Measurements from ENCODE around the gene DIABLO. TPM values are rescaled to one million over a fixed set of nuclear protein-coding genes. Genes with fewer than 3 reads are reported as not detected.

Gene DIABLO
- total and polyA plus RNA-seq, 9 of the 15 experiments (the other 6 are each of a cell fraction or from before 2014, with no cell fraction given) = 37.3 to 101 (median 80.1) TPM

- peak; percentile 68 for TF ChIP-seq USF2 (CRISPR knock-in tag; IDR thresholded peaks at IDR 0.05)
- TF ChIP-seq, protein P1, sequence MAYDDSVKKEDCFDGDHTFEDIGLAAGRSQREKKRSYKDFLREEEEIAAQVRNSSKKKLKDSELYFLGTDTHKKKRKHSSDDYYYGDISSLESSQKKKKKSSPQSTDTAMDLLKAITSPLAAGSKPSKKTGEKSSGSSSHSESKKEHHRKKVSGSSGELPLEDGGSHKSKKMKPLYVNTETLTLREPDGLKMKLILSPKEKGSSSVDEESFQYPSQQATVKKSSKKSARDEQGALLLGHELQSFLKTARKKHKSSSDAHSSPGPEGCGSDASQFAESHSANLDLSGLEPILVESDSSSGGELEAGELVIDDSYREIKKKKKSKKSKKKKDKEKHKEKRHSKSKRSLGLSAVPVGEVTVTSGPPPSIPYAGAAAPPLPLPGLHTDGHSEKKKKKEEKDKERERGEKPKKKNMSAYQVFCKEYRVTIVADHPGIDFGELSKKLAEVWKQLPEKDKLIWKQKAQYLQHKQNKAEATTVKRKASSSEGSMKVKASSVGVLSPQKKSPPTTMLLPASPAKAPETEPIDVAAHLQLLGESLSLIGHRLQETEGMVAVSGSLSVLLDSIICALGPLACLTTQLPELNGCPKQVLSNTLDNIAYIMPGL (CRISPR knock-in tag; IDR thresholded peaks at IDR 0.05) = peak; percentile 94
- no peak for TF ChIP-seq ZNF589 (CRISPR knock-in tag; IDR thresholded peaks at IDR 0.05; ENCODE audit: low read depth)
- TF ChIP-seq LCOR (CRISPR knock-in tag; IDR thresholded peaks at IDR 0.05) = peak; percentile 95
- TF ChIP-seq MNT (conservative IDR thresholded peaks at IDR 0.05) = peak; percentile 88 to 92
- peak; percentile 64; the same call in 1 of the 2 replicates for TF ChIP-seq KDM2B (CRISPR knock-in tag; IDR thresholded peaks at IDR 0.05)
- 0 out of 2 replicates have a peak, but pooled peaks have one; percentile 57 for TF ChIP-seq ZNF175 (CRISPR knock-in tag; IDR thresholded peaks at IDR 0.05; ENCODE audit: low read depth)
- TF ChIP-seq NR4A1 (CRISPR knock-in tag; IDR thresholded peaks at IDR 0.05) = peak; percentile 89
- TF ChIP-seq NR4A1 (tag; IDR thresholded peaks at IDR 0.05) = no peak
- TF ChIP-seq, protein P2, sequence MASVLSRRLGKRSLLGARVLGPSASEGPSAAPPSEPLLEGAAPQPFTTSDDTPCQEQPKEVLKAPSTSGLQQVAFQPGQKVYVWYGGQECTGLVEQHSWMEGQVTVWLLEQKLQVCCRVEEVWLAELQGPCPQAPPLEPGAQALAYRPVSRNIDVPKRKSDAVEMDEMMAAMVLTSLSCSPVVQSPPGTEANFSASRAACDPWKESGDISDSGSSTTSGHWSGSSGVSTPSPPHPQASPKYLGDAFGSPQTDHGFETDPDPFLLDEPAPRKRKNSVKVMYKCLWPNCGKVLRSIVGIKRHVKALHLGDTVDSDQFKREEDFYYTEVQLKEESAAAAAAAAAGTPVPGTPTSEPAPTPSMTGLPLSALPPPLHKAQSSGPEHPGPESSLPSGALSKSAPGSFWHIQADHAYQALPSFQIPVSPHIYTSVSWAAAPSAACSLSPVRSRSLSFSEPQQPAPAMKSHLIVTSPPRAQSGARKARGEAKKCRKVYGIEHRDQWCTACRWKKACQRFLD (CRISPR knock-in tag; IDR thresholded peaks at IDR 0.05) = no peak
- TF ChIP-seq MAZ (CRISPR knock-in tag; conservative IDR thresholded peaks at IDR 0.05 in 1 of 2, IDR thresholded peaks at IDR 0.05 in 1 of 2) = peak in 1 of 2 experiments; percentile 73; a peak in 2 of 4 replicates
- TF ChIP-seq, protein P3, sequence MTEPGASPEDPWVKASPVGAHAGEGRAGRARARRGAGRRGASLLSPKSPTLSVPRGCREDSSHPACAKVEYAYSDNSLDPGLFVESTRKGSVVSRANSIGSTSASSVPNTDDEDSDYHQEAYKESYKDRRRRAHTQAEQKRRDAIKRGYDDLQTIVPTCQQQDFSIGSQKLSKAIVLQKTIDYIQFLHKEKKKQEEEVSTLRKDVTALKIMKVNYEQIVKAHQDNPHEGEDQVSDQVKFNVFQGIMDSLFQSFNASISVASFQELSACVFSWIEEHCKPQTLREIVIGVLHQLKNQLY (CRISPR knock-in tag; conservative IDR thresholded peaks at IDR 0.05) = peak in 1 of 2 experiments; percentile 95; a peak in 2 of 4 replicates
- peak; percentile 88 for TF ChIP-seq SAP30 (IDR thresholded peaks at IDR 0.05; ENCODE audit: borderline replicate concordance, insufficient read depth, low read depth, low read length, poor library complexity, severe bottlenecking)
- TF ChIP-seq ZNF431 (CRISPR knock-in tag; IDR thresholded peaks at IDR 0.05) = peak; percentile 90
- TF ChIP-seq NONO (IDR thresholded peaks at IDR 0.05; ENCODE audit: low read depth in 2 of 2, low read length in 1 of 2) = peak in 1 of 2 experiments; percentile 56; a peak in 1 of 4 replicates
- peak; percentile 50; the same call in 1 of the 2 replicates for TF ChIP-seq TEAD4 (IDR thresholded peaks at IDR 0.05; ENCODE audit: low read length)
- peak; percentile 90 for TF ChIP-seq TEAD4 (CRISPR knock-in tag; IDR thresholded peaks at IDR 0.05; ENCODE audit: borderline replicate concordance)
Measured at GRCh38 chr12:122226366-122227125, 694 bp upstream of the DIABLO start (continued).
